NCI-H1436 treated with DMSO at 0.1 percent for 48 hours (cell line): ENCODE results near the gene FTSJ1.
"Not testable (repeated sequence)": the region's sequence is repeated elsewhere in the genome, so short reads cannot be mapped to it uniquely, and the experiment has no call there.

ENCODE experiments used
- DNase-seq: peaks from one replicate; lab custom pipeline; 2025; lab: John Stamatoyannopoulos, UW

FTSJ1 gene, protein sequence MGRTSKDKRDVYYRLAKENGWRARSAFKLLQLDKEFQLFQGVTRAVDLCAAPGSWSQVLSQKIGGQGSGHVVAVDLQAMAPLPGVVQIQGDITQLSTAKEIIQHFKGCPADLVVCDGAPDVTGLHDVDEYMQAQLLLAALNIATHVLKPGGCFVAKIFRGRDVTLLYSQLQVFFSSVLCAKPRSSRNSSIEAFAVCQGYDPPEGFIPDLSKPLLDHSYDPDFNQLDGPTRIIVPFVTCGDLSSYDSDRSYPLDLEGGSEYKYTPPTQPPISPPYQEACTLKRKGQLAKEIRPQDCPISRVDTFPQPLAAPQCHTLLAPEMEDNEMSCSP

DNA sequence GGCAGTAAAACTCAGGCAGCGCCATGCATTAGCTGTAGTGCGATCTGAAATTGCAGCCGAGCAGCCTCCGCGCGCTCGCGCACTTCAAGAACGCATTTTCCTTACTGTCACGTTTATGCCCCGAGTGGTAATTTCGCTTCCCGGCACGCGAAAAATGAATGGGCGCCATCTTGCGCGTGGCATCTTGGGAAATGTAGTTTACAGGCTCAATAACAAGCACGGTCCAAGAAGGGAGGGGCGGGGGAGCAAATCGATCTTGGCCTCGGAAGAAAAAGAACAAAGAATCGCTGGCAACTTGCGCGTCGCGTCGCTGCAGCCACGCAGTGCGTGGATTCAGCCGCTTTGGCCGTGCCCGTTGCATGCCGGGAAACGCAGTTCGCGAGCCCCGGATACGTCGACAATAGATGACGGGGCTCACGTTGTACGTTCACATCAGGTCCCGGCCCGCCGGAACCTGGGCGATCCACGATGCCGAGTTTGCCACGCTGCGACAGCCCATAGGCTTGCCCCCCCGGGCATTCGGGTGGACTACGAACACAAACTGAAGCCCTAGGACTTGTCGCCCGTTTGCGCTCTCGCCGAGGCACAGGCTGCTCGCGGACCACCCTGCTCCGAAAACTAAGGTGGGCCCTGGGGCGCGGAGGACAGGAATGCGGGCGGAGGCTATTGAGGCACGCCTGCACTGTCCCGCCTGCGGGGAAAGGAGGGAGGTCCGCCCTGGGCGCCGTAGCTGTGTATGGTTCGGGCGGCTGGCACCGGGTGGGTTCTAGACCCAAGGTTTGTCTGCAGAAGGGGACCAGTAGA is at the start of gene FTSJ1:
Gene FTSJ1, plus strand, starts transcription at position 426 of the 804 bp plus-strand sequence. CDS start 1,849 bp downstream, outside the sequence.
- no peak for DNase-seq

DNA sequence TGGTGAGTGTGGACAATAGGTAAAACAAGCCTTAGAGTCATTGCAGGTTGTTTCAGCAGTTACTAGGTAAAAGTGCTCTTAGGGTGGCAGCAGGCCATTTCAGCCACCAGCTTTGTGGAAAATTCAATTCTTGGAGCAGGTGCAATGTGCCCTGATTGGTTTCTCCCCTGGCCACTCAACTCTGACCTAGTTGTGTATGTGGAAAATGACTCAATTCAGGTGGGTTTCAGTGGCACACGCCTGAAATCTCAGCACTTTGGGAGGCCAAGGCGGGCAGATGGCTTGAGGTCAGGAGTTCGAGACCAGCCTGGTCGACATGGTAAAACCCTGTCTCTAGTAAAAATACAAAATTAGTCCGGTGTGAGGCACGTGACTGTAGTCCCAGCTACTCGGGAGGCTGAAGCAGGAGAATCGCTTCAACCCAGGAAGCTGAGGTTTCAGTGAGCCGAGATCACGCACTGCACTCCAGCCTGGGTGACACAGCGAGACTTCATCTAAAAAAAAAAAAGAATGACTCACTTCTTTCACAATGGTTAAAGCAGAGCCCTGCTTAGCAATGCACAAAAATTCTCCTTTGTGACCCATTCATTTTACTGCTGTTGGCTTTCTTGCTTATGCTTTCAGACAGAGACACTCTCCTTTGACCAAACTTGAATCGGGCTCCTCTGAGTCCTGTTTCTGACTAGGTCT is 48.8 kb upstream of the FTSJ1 start:
- DNase-seq: not testable (repeated sequence)

DNA sequence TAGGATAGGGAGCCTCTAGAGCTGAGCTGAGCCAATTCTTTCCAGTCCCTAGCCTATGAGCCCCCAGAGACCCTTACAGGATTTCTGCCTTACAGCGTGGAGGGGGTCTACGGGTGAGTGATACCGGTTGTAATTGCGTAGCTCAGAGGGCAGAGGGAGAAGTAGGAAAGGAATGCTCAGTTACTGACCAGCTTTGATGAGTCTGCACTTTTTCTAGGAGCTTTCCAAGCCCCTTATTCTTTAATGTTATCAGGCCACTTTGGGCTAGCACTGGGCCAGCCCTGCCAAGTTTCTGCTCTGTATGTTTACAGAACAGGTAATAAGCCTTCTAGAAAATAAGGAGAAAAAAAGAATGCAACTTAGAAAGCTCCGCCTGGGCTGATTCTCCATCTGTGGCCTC is 46.4 kb upstream of the FTSJ1 start:
- not testable (repeated sequence) for DNase-seq

DNA sequence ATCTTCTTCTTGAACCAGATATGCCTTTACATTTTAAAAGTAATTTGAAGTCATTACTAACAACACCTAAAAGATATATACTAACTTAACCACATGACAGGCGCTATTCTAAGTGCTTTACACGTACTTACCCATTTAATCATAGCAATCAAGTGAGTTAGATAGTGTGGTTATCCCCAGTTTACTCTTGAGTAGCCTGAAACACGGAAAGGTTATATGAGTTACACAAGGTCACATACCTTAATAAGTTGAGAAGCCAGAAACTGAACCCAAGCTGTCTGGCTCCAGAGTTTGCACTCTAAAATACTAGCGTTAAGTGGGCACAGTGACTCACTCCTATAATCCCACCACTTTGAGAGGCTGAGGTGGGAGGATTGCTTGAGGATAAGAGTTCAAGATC is 45.8 kb upstream of the FTSJ1 start:
- not testable (repeated sequence) for DNase-seq

DNA sequence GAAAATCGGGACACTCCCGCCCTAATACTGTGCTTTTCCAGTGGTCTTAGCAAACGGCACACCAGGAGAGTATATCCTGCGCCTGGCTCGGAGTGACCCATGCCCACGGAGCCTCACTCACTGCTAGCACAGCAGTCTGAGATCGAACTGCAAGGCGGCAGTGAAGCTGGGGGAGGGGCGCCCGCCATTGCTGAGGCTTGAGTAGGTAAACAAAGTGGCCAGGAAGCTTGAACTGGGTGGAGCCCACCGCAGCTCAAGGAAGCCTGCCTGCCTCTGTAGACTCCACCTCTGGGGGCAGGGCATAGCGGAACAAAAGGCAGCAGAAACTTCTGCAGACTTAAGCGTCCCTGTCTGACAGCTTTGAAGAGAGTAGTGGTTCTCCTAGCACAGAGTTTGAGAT is 42.3 kb upstream of the FTSJ1 start:
- DNase-seq: not testable (repeated sequence)

DNA sequence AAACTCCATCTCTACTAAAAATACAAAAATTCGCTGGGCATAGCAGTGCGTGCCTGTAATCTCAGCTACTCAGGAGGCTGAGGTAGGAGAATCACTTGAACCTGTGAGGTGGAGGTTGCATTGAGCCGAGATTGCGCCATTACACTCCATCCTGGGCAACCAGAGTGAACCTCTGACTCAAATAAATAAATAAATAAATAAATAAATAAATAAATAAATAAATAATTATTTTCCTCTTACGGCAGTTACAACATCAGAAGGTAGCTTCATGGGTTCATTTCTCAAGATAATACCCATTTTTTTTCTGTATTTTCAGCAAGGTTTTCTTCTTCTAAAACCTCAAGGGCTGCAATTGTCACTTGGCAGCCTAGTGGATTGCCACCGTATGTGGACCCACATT is 28.8 kb upstream of the FTSJ1 start:
- DNase-seq: not testable (repeated sequence)

DNA sequence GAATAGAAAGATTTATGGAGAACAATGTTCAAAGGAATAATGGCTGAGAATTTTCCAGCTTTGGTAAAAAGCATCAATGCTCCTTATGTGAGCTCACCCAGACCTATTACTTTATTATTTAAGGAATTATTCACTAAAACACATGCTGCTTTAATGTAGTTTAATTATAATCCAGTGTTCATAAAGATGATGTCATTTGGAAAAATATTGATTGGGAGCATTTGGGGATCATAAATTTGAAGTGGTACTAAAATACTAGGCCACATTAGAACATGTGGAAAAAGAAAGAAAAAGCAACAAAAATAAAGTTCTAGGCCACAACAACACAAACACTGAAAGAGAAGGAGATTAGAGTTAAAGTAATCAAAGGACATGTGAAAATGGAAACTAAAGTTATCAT is 25.9 kb upstream of the FTSJ1 start:
- DNase-seq: no peak

DNA sequence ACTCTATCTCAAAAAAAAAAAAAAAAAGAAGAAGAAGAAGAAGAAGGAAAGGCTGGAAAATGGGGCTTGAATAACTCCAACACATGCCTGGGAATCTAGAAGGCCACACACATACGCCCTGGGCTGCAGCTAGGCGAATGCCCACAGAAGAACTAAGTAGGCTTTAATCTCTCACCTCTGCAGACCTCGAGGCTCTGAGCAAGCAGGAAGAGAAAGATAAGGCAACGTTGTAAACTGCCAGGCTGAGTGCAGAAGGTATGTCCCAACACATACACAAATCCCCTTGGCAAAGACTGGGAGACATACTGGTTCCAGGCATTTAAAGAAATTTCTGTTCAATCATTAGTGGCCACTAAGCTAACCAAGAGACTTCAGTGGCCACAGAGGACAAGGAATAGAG is 24.3 kb upstream of the FTSJ1 start:
- no peak for DNase-seq

DNA sequence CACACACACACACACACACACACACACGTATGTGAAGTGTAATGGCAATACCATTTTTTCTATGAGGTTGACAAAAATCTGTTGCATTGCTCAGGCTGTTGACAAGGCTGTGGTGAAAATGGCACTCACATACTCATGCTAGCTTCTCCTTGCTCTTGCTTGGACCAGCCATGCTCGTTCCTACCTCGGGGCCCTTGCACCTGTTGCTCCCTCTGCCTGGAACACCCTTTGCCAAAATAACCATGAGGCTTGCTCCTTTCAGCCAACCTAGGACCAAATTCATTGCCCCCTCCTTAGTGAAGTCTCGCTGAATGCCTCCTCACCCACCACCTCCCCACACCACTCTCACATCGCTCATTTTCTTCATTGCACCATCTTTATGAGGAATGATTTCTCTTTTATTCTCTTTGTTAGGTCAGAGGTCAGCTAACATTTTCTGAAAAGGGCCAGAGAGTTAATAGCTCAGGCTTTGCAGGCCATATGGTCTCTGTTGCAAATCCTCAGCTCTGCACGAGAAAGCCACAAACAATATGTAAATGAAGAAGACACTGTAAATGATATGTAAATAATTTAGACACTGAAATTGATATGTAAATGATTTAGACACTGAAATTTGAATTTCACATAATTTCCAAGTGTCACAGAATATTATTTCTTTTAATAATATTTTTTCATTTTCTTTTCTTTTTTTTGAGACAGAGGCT is 19.2 kb upstream of the FTSJ1 start:
- no peak for DNase-seq

DNA sequence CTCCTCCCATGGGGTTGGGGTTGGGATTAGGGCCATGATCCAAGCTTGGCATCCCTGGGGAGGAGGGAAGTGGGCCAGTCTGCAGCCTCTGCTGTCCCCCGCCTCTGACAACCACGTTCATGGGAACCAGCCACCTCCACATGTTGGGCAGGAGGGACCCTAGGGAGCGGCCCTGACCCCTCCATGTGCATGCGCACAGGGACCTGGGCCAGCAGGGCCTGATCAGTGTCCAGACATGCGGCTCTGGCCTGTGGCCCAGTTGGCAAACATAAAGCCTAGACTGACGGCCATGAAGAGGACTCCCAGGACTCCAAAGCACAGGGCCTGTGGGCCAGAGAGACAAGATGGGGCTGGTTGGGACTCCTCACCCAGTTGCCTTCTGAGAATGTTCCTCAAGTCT is 17.3 kb upstream of the FTSJ1 start:
- DNase-seq: no peak

DNA sequence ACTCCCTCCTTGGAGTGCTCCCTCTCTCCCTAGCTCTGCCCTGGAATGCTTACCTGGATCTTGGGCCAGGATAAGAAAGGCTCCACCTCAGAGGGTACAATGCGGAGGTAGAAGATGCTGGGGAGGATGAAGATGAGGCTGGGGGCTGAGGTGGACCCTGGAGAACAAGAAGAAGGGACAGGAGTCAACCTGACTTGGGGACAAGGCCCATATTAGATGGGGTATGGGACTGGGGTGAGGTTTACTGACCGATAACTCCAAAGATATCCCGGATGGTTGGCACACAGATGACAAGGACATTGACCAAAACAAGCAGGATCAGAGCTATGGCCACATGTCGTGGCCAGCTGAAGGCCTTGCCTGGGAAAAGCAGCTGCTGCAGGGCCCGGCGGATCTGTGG is 16.5 kb upstream of the FTSJ1 start:
- no peak for DNase-seq

DNA sequence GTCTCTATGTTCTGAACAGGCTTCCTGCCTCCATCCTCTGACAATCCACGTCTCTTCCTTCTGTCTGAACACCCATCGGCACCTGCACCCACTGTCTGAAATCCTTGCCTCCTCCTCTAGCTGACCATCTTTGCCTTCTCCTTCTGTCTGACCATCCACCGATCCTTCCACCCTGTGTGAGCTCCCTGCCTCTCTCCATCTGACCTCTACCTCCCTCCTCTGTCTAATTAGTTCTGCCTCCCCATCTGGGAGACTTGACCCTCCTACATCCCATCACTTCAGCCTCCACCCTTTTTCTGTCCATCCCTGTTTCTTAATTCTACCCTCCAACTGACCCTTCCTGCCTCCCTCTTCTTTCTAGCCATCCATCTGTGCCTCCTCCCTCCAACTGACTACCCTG is 16.0 kb upstream of the FTSJ1 start:
- DNase-seq: no peak

DNA sequence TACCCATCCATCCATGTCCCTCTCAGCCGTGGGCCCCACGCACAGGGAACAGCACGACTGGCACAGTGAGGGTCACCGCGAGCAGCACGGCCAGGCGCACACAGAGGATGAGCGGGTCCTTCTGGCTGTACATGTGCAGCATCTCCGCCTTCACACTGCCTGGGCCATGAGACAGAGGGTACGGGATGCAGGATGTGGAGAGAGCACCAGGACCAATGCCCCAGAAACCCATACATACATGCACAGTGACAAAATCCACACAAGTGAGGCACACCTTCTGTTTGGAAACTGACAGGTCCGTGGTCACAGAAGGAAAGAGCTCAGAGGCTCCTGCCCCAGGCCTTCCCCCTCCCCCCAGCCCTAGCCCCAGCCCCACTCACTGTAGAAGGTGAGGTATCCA is 15.4 kb upstream of the FTSJ1 start:
- DNase-seq: no peak

DNA sequence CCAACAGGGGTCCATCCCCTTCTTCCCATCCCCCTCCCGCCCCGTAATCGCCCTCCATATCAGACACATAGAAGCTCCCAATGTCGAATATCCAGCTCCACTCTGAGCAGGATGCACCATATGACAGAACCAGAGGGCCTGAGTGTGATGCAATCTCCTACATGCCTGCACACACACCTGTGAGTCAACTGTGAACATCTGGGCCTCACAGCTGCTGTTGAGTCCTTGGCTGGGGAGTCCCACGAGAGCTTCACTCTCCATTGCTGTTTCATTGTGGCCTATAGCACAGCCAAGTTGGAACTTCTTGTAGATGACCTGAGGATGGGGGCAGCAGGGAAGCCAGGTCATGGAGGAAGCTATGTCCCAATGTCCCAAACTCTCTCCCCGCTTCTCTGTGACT is 14.2 kb upstream of the FTSJ1 start:
- DNase-seq: no peak

DNA sequence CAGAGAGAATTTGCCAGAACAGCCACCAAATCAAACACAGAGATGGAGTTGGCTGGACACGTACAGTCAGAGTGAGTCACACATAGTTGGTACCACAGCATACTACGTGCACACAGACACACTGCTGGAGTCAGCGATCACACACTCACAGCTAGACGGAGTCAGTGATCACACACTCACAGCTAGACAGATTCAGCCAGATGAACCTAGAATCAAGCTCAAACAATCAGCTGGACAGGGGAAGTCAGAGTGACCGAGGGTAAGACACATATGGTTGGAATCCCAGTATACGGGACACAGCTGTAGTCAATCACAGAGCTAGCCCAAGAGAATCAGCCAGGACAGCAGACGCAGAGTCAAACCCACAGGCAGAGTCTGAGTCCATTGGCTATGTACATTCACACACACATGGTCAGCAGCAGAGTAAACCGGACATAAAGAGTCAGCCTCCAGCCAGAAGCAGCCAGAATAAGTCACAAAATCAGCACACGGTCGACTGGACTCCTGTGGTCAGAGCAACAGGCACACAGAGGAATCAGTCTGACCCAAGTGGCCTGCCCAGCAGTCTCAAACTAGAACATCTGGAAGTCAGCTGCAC is 10.6 kb upstream of the FTSJ1 start:
- DNase-seq: no peak

DNA sequence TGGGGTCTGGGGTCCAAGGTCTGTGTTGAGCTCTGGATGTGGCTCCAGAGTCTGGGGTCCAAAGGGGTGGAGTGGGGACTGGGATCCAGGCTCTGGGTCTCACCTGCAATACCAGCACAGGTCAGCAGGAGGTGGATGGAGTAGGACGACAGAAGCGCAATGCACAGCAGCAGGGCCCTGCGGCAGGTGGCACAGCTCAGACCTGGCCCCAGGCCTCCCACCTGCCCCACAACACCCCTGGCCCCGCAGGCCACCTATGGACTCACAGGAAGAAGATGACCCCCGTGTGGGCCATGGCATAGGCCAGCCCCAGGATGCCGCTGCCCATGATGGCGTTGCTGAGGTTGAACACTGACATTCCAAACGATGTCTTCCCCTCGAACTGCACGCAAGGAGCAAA is 9.3 kb upstream of the FTSJ1 start:
- DNase-seq: no peak

DNA sequence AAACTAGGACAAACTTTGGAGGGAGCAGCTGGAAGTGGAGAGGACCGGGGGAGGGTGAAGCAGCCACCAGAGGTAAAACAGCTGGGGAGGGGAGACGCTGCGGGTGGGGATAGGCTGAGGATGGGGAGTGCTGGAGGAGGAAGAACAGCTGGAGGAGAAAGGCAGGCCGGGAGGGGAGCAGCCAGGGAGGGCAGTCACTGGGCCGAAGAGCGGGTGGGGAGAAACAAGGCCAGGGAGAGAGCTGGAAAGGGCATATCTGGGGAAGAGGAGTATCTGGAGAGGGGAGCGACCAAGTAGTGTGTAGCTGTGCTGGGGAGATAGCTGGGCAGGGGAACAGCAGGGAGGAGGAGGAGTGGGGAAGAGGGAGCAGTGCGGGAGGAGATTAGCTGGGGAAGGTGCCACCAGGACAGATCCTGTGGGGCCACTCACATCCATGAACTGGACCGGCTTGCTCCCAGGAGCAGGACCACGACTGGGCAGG is 8.7 kb upstream of the FTSJ1 start:
- no peak for DNase-seq

DNA sequence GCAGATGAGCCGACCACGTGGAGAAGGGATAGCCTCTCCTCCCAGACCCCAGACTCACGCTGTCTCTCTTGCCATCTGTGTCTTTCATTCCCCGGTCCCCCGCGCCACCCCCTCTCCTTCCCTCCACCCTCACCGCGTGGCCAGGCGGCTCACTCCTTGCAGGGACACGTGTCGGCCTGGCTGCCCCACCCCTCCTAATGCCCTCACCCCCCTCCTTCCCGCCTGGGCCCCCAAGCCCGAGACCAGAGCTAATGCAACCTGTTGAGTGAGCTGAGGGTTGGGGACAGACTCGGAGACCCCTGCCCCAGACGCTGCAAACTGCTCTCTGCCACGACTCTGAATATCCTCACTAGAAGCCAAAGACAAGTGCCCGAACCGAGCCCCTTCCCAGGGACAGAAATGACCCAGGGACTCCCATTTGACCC is 7.7 kb upstream of the FTSJ1 start:
- DNase-seq: no peak

DNA sequence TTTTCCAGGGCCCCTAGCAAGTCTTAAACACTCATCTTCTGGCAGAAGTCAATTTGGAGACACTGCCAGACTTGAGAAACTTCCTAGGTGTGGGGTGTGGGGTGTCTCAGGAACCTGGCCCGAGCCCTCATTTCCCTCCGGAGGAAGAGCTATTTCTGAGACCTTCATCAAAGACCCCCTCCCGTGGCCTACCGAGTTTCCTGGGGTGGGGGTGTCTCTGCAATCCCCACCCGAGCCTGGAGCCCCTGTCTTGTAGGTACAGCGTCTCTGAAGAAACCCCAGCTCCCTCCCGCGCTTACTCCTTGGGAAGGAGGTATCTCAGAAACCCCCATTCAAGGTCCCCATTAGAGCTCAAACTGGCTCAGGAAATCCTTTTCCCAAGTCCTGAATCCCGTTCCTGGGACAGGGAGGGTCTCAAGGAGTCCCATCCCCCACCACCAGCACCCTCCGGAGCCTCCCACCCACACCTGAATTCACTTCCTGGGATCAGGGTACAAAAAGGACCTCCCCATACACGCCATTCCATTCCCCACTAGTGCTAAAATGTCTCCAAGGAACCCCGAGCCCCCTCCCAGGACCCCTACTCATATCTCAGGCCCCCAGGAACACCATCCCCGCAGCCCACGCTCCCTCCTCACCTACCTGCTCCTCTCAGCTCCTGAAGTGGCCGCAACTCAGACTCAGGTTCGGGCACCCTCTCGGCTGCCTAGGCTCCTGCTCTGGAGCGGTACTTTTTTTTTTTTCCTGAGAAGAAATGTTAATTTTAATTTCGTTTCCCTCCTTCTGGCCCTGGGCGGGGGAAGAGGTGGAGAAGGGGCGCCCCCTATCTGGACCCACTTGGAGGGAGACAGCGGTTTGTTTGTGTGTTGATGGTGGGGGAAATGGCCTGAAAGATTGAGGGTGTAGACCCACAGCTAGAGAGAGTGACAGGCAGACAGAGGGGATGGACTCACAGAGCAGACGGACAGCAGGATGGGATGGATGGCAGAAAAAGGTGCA is 7.0 kb upstream of the FTSJ1 start:
- no peak for DNase-seq

DNA sequence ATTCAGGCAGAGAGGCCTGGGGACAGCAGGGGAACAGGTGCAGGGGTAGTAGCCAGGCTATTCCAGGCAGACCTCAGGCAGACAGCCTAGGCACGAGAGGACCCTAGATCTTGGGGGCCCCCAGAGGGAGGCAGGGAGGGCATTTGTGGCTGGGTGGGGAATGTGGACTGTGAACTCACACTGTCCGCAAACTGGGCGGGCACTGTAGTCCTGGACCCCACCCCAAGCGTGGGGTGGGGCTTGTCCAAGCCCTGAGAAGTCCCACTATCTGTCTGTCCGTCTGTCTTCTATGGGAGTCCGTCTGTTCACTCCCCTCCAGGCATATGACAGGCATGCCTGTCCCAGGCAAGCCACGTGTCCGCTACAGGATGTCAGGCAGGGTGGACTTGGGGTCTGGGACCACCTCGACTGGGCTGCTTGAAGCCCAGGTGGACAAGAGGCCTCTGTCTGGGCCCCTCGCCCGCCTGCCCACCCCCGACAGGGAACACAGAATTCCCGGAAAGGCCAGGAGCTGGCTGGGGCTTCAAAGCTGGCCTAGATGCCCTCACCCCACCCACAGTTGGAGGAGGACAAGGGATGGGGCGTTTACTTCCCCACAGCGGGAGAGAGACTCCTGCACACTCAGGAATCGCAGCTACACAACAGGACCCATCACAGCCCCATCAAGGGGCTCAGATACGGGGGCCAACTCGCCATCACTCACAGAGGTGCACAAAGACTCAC is 5.7 kb upstream of the FTSJ1 start, which contains the start of gene SLC38A5:
Gene SLC38A5, minus strand, starts transcription at position 151 of the 723 bp plus-strand sequence. CDS start 2,336 bp downstream, outside the sequence.
- DNase-seq: no peak
